Measurements from ENCODE around the gene VGLL4. TPM values are rescaled to one million over a fixed set of nuclear protein-coding genes. Genes with fewer than 3 reads are reported as not detected.

VGLL4 gene
- total and polyA plus RNA-seq, 2 donors (not counting 1 experiment from before 2014, with no cell fraction given), result 25.8 to 29.0 TPM

GRCh38 chr3:11662392-11662990, 18.8 kb upstream of the VGLL4 start:
- H3K4me1 Mint-ChIP-seq, result no peaks in the 10 kb centered on the region
- Histone ChIP-seq H3K9ac (ENCODE audit: low read length) (no peak overlapping the region), H3K27ac (ENCODE audit: low read length in 2 of 2) (no peak overlapping the region), H3K4me1 (ENCODE audit: control insufficient read depth in 2 of 2, insufficient read depth in 2 of 2, low read length in 2 of 2) (no peaks in the 10 kb centered on the region), H3K36me3 (replicated peaks in 1 of 2; ENCODE audit: control extremely low read depth in 1 of 2, control insufficient read depth in 1 of 2, extremely low read depth in 1 of 2, insufficient read depth in 2 of 2, low read length in 1 of 2) (no peaks in the 10 kb centered on the region), H4K20me1 (ENCODE audit: control insufficient read depth, insufficient read depth, low read length, poor library complexity, severe bottlenecking) (peaks cover 8% of the 10 kb centered on the region), H3K27me3 (replicated peaks in 1 of 4; ENCODE audit: control extremely low read depth in 1 of 4, control insufficient read depth in 3 of 4, insufficient read depth in 4 of 4, low read length in 3 of 4) (no peaks in the 10 kb centered on the region), H3K4me3 (ENCODE audit: control extremely low read depth in 1 of 5, extremely low read depth in 1 of 5, insufficient read depth in 1 of 5, low read depth in 2 of 5, low read length in 4 of 5) (no peak overlapping the region), H2AFZ (ENCODE audit: insufficient read depth, low read depth, low read length, poor library complexity, severe bottlenecking) (no peak overlapping the region), H3K4me2 (replicated peaks; ENCODE audit: low read depth, low read length, poor library complexity, severe bottlenecking) (no peak overlapping the region), H3K9me3 (ENCODE audit: control extremely low read depth in 1 of 3, control insufficient read depth in 2 of 3, insufficient read depth in 1 of 3, low read length in 2 of 3) (peaks cover 0 to 4% (median 0%) of the 10 kb centered on the region in 3 donors), H3K79me2 (ENCODE audit: control insufficient read depth, insufficient read depth, low read length) (peaks cover 4% of the 10 kb centered on the region)
- no peak for ATAC-seq (ENCODE audit: low read depth)
- H3K27me3 Mint-ChIP-seq, result no peaks in the 10 kb centered on the region
- H3K27ac Mint-ChIP-seq, result no peak overlapping the region
- ChIA-PET CTCF (interaction anchor here (0.6 to 2.5 kb wide), 2 partner anchors 11 to 428 kb away, joined by 3 to 11 read pairs; no protein-coding TSS in a partner anchor), POLR2A (no interaction called here)
- TF ChIP-seq EZH2 (IDR thresholded peaks at IDR 0.05; ENCODE audit: borderline replicate concordance, insufficient read depth, low read depth, low read length, poor library complexity, severe bottlenecking) (no peak), CTCF (IDR thresholded peaks at IDR 0.05) (no peak)
- H3K9me3 Mint-ChIP-seq (ENCODE audit: insufficient read depth), result no peaks in the 10 kb centered on the region
- no peak for DNase-seq
- intact Hi-C loops (cut with micrococcal nuclease), result no loop called here
- H3K4me3 Mint-ChIP-seq, result no peak overlapping the region
- no CpG with 5 or more reads among the region's 2 CpGs for WGBS (ENCODE audit: insufficient coverage)

- Mint-ChIP-seq H3K9me3 (ENCODE audit: insufficient read depth) (no peaks in the 10 kb centered on the region), H3K4me1 (no peaks in the 10 kb centered on the region), H3K27ac (no peak overlapping the region), H3K4me3 (no peak overlapping the region), H3K27me3 (no peaks in the 10 kb centered on the region)
- intact Hi-C loops (cut with micrococcal nuclease), result no loop called here
- Histone ChIP-seq H3K4me1 (ENCODE audit: control insufficient read depth in 2 of 2, insufficient read depth in 2 of 2, low read length in 2 of 2) (no peaks in the 10 kb centered on the region), H3K27me3 (replicated peaks in 1 of 4; ENCODE audit: control extremely low read depth in 1 of 4, control insufficient read depth in 3 of 4, insufficient read depth in 4 of 4, low read length in 3 of 4) (no peaks in the 10 kb centered on the region), H3K36me3 (replicated peaks in 1 of 2; ENCODE audit: control extremely low read depth in 1 of 2, control insufficient read depth in 1 of 2, extremely low read depth in 1 of 2, insufficient read depth in 2 of 2, low read length in 1 of 2) (no peaks in the 10 kb centered on the region), H4K20me1 (ENCODE audit: control insufficient read depth, insufficient read depth, low read length, poor library complexity, severe bottlenecking) (peaks cover 10% of the 10 kb centered on the region), H3K27ac (ENCODE audit: low read length in 2 of 2) (no peak overlapping the region), H3K79me2 (ENCODE audit: control insufficient read depth, insufficient read depth, low read length) (peaks cover 4% of the 10 kb centered on the region), H3K4me3 (ENCODE audit: control extremely low read depth in 1 of 5, extremely low read depth in 1 of 5, insufficient read depth in 1 of 5, low read depth in 2 of 5, low read length in 4 of 5) (no peak overlapping the region), H3K9me3 (ENCODE audit: control extremely low read depth in 1 of 3, control insufficient read depth in 2 of 3, insufficient read depth in 1 of 3, low read length in 2 of 3) (peaks cover 0 to 4% (median 0%) of the 10 kb centered on the region in 3 donors), H3K4me2 (replicated peaks; ENCODE audit: low read depth, low read length, poor library complexity, severe bottlenecking) (no peak overlapping the region), H3K9ac (ENCODE audit: low read length) (no peak overlapping the region), H2AFZ (ENCODE audit: insufficient read depth, low read depth, low read length, poor library complexity, severe bottlenecking) (no peak overlapping the region)
- ChIA-PET POLR2A (no interaction called here), CTCF (interaction anchor here (0.6 to 2.5 kb wide), 2 partner anchors 10 to 427 kb away, joined by 3 to 11 read pairs; no protein-coding TSS in a partner anchor)
- no peak for TF ChIP-seq EZH2 (IDR thresholded peaks at IDR 0.05; ENCODE audit: borderline replicate concordance, insufficient read depth, low read depth, low read length, poor library complexity, severe bottlenecking)
- TF ChIP-seq CTCF (IDR thresholded peaks at IDR 0.05), result no peak
- DNase-seq (no peak), ATAC-seq (ENCODE audit: low read depth) (no peak)
- WGBS (ENCODE audit: insufficient coverage), result 86% methylated on average over 5 of the region's 5 CpGs
Observed at GRCh38 chr3:11661827-11662226, 18.1 kb upstream of the VGLL4 start.

Measured in B cell (primary cell).